Heart left ventricle (tissue), 16 donors: ENCODE results near the gene ARHGEF17. TPM values are rescaled to one million over a fixed set of nuclear protein-coding genes. Genes with fewer than 3 reads are reported as not detected.
A peak's percentile ranks its signal among the peaks of the same experiment; 100 is the strongest.

Experiments
- ATAC-seq, 4 donors: fragments of 200-7000 bp; cut with Tn5 transposase; one replicate each; pipeline ENCODE4 v1.9.1; 2020 to 2022; ENCODE audit warnings: moderate library complexity in 4 of 4, mild to moderate bottlenecking in 3 of 4, moderate number of reproducible peaks in 1 of 4
- DNase-seq, 5 donors: peaks; one replicate each; pipeline ENCODE4 v3.0.0-alpha.2; 2020
- H3K27ac ChIP-seq, 12 donors: fragments of 200-600 bp; sonication (generic) in 4 of 12; one replicate each; pipeline versions ENCODE4 v1.5.0 to v1.8.0; 2016 to 2022; ENCODE audit warnings: mild to moderate bottlenecking in 2 of 12
- H3K27me3 ChIP-seq, 9 donors: fragments of 200-600 bp; sonication (generic) in 2 of 9; one replicate each; pipeline versions ENCODE4 v1.5.1 to v1.8.0; 2016 to 2022; ENCODE audit warnings: mild to moderate bottlenecking in 3 of 9
- H3K36me3 ChIP-seq, 9 donors: fragments of 200-600 bp; sonication (generic) in 2 of 9; one replicate each; pipeline versions ENCODE4 v1.5.0 to v1.8.0; 2018 to 2022; ENCODE audit warnings: mild to moderate bottlenecking in 2 of 9
- H3K4me1 ChIP-seq, 12 donors: fragments of 200-600 bp; sonication (generic) in 4 of 12; one replicate each; pipeline versions ENCODE4 v1.5.0 to v1.8.0; 2016 to 2022; ENCODE audit warnings: mild to moderate bottlenecking in 3 of 12
- H3K4me3 ChIP-seq, 12 donors: fragments of 200-600 bp; sonication (generic) in 4 of 12; one replicate each; pipeline versions ENCODE4 v1.5.0 to v1.8.0; 2017 to 2022; ENCODE audit warnings: mild to moderate bottlenecking in 9 of 12, moderate library complexity in 4 of 12
- H3K9me3 ChIP-seq, 12 donors: fragments of 200-600 bp; sonication (generic) in 4 of 12; one replicate each; pipeline versions ENCODE4 v1.5.0 to v1.8.0; 2016 to 2022; ENCODE audit warnings: mild to moderate bottlenecking in 1 of 12
- POLR2A ChIP-seq, 2 donors: fragments of 450-650 bp; IDR thresholded peaks; one replicate each; pipeline ENCODE4 v1.6.1; 2017; ENCODE audit warnings: antibody characterized with exemption in 2 of 2, mild to moderate bottlenecking in 2 of 2, moderate library complexity in 2 of 2
- WGBS, 4 donors: extraction: QIAGEN DNeasy Blood & Tissue Kit in 2 of 4; methylation state at CpG; one replicate each; pipeline versions ENCODE4 v1.1.5 to v1.1.7; 2013 to 2018; 5-methylcytosine and 5-hydroxymethylcytosine counted together
- intact Hi-C, 10 donors: fragments of 100-400 bp; cut with DNase I; formaldehyde crosslinking; loops; one replicate each; pipeline versions ENCODE4 v1.11.1 to v1.14.2; 2022
- polyA plus RNA-seq, 2 donors: library from polyadenylated mRNA; stranded (reverse); fragments of 200-250 nt; gene quantifications; one replicate each; pipeline ENCODE4 v1.2.3, GENCODE V29; 2013
- total RNA-seq, 9 donors: library from RNA; depleted of rRNA in 2 of 9; stranded (reverse); fragments of >200 nt in 2 of 9; fragmentation: NEBNext Ultra II Directional in 3 of 9; extraction: Animal tissue kit (Norgen Biotek cat#: 25700) in 3 of 9; gene quantifications; one replicate each; pipeline versions ENCODE4 v1.1.0 to v1.2.4, GENCODE V29; 2016 to 2023
- TF ChIP-seq, protein P1 (sequence below), 12 donors: fragments of 200-600 bp; sonication (generic) in 4 of 12; IDR thresholded peaks; one replicate each; pipeline versions ENCODE4 v1.5.0 to v1.8.0; 2018 to 2022; ENCODE audit warnings: antibody characterized with exemption in 12 of 12, mild to moderate bottlenecking in 5 of 12
- donor health status: ischemic (EF 13 %, LVEDD 7.1; RV severe dilation, severe dysfunction).
- donor health status: healthy with polysubstance abuse.
- donor health status: DM: no; HTN: yes; CAD: no.
- donor health status: DM: no; HTN: no; CAD: no.
- donor health status: ischemic (EF 25% LVEDD 6.9; RV normal size, moderate dysfunction).
- donor health status: ischemic (EF 25% LVEDD 5.7; RV mildly dilated, moderate dysfunction).
- donor health status: healthy.
- donor health status: DM: yes; HTN: yes; CAD: no.
- donor health status: ischemic (EF 35%, LVEDD 5.7; RV mildly dilated, moderate dysfunction).
- donor health status: nonischemic (EF 11% LVEDD 7.7; RV severe dilation, severe dysfunction).
- donor health status: DM: yes; HTN: yes; CAD: no.
- donor health status: PGD.
- donor health status: ischemic (EF 29% LVEDD 5.4; RV normal size, mild dysfunction).
- donor health status: nonischemic (EF 23%, LVEDD 6.1; RV moderate dilation, normal function).

The ARHGEF17 gene
- total and polyA plus RNA-seq, 11 donors, result 27.5 to 83.9 (median 56.5) TPM

DNA sequence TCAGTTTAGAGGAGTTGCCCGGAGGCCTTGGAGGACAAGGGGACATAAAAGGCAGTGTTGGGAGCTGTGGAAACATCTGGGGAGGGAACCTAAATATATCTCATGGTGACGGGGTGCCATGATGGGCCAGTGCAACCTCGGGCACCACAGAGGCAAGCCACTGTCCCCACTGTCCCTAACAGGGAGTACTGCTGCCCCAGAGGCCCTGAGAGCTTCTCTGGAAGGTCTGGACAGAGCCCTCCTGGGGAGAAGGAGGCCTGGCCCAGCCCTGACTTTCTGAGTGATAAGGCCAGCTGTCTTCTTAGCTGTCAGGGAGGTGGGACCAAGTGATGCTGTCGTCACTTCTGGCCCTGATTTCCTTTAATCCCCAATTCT lies 41.4 kb upstream of the ARHGEF17 start:
- intact Hi-C loops, result no loop called here
- WGBS, 4 donors, result 54 to 67% (median 56%) methylated on average over 3 to 4 of the region's 4 CpGs
- peak in 2 of 5 donors; percentile 12 to 27 for DNase-seq
- H3K4me3 ChIP-seq, result no peak overlapping the region
- H3K9me3 ChIP-seq, result no peaks in the 10 kb centered on the region
- H3K27me3 ChIP-seq, result peaks cover 0 to 20% (median 0%) of the 10 kb centered on the region in 9 donors
- H3K36me3 ChIP-seq, result no peaks in the 10 kb centered on the region
- peak overlapping the region in 3 of 12 donors; percentile 13 to 57 (median 36) for H3K27ac ChIP-seq
- TF ChIP-seq, protein P1, sequence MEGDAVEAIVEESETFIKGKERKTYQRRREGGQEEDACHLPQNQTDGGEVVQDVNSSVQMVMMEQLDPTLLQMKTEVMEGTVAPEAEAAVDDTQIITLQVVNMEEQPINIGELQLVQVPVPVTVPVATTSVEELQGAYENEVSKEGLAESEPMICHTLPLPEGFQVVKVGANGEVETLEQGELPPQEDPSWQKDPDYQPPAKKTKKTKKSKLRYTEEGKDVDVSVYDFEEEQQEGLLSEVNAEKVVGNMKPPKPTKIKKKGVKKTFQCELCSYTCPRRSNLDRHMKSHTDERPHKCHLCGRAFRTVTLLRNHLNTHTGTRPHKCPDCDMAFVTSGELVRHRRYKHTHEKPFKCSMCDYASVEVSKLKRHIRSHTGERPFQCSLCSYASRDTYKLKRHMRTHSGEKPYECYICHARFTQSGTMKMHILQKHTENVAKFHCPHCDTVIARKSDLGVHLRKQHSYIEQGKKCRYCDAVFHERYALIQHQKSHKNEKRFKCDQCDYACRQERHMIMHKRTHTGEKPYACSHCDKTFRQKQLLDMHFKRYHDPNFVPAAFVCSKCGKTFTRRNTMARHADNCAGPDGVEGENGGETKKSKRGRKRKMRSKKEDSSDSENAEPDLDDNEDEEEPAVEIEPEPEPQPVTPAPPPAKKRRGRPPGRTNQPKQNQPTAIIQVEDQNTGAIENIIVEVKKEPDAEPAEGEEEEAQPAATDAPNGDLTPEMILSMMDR (IDR thresholded peaks at IDR 0.05), result no peak
- TF ChIP-seq POLR2A (IDR thresholded peaks at IDR 0.05), result no peak
- H3K4me1 ChIP-seq, result peaks cover 2 to 55% (median 30%) of the 10 kb centered on the region in 12 donors
- ATAC-seq, result peak in 2 of 4 donors; percentile 13 to 23

DNA sequence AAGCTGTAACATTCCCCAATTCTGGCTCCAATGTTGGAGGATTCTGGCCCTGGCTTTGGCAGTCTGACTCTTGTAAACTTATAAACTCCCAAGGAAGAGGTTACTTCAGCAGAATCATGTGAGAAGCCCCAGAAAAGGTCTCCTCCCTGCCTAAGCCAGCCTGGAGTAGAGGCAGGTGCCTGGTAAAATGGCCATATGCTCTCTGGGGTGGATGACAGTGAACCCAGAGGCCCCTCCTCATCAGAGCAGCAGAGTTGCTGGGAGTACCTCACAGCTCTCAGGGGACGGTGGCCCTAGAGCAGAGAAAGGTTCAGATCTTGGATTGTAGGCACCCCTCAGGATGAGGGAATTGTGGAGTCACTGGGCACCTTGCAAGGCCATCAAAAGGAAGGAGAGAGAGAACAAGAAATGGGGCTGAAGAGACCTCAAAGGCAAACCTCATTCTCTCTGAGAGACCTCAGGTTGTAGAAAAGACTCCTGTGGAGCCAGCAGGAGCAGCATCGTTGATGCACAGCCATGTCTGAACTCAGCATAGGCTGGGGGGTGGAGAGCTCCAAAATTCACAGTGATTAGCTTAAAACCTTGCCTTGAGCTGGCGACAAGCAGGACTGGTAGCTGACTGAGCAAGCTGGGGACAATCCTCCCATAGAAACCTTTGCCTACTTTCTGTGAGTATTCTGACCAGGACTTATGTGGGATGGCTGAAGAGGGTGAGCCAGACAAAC lies 40.8 kb upstream of the ARHGEF17 start:
- Histone ChIP-seq H3K27ac (no peak overlapping the region), H3K9me3 (no peaks in the 10 kb centered on the region), H3K4me3 (no peak overlapping the region), H3K36me3 (no peaks in the 10 kb centered on the region), H3K4me1 (peaks cover 2 to 60% (median 30%) of the 10 kb centered on the region in 12 donors), H3K27me3 (peaks cover 0 to 20% (median 0%) of the 10 kb centered on the region in 9 donors)
- WGBS, 4 donors, result 84 to 90% (median 88%) methylated on average over 3 of the region's 3 CpGs
- TF ChIP-seq, protein P1 (IDR thresholded peaks at IDR 0.05), result no peak
- no peak for TF ChIP-seq POLR2A (IDR thresholded peaks at IDR 0.05)
- DNase-seq (peak in 1 of 5 donors; percentile 7), ATAC-seq (no peak)
- intact Hi-C loops, result no loop called here

DNA sequence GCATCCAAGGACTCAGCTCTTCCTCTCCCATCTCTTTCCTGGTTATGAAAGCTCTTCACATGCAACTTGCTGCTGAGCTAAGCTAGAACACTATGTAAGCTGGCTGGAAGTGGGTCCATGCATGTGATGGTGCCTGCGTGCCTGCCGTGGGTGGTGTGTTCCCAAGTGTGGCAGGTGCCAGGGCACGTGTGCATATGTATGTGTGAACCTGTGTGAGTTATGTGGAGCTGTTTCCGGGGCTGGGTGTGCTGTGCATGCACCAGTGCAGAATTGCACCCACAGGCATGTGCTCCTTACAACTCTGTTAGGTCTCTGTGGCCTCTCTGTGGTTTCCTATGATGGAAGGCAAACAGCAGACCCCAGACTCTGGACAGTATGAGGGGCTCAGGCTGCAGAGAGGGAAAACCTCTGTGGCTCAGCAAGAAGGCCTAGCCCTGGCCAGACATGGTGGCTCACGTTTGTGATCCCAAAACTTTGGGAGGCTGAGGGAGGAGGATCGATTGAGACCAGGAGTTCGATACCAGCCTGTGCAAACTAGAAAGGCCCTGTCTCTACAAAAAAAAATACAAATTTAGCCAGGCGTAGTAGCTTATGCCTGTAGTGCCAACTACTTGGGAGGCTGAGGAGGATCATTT lies 40.1 kb upstream of the ARHGEF17 start:
- Histone ChIP-seq H3K4me3 (no peak overlapping the region), H3K4me1 (peaks cover 2 to 65% (median 31%) of the 10 kb centered on the region in 12 donors), H3K9me3 (no peaks in the 10 kb centered on the region), H3K27me3 (peaks cover 0 to 20% (median 0%) of the 10 kb centered on the region in 9 donors), H3K27ac (no peak overlapping the region), H3K36me3 (no peaks in the 10 kb centered on the region)
- intact Hi-C loops, result no loop called here
- TF ChIP-seq, protein P1 (IDR thresholded peaks at IDR 0.05), result no peak
- TF ChIP-seq POLR2A (IDR thresholded peaks at IDR 0.05), result no peak
- DNase-seq (peak in 1 of 5 donors; percentile 12), ATAC-seq (no peak)
- 91 to 96% (median 93%) methylated on average over 8 of the region's 8 CpGs for WGBS, 4 donors

DNA sequence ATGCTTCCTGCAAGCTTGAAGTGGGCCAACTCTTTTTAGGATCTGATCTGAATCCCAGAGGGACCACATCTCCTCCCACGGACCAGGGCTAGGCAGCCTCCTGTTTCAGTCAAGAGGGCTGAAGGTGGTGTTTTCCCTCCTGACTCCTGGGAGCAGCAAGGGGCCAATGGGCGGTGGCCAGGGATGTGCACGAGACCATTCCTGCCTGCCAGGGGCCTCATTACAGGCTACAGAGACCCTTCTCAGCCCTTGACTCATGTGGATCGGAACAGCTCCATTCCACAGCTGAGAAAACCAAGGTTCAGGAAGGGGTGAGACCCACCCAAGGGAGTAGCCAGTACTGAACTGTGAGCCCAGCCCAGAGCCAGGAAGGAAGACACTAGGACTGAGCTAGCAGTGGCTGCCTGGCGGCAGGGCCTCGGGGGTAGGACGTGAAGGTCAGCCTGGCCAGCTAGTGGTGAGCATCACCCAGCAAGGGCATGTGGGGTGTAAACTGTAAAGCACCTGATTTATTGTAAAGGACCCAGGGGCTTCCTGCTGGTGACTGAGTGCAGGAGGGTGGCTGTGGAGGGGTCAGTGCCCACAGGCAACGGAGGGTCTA lies 39.3 kb upstream of the ARHGEF17 start:
- DNase-seq (peak in 1 of 5 donors; percentile 12), ATAC-seq (no peak)
- H3K36me3 ChIP-seq, result no peaks in the 10 kb centered on the region
- intact Hi-C loops, result no loop called here
- peaks cover 2 to 72% (median 38%) of the 10 kb centered on the region in 12 donors for H3K4me1 ChIP-seq
- no peak overlapping the region for H3K4me3 ChIP-seq
- H3K27me3 ChIP-seq, result peaks cover 0 to 17% (median 0%) of the 10 kb centered on the region in 9 donors
- TF ChIP-seq, protein P1 (IDR thresholded peaks at IDR 0.05), result no peak
- no peak for TF ChIP-seq POLR2A (IDR thresholded peaks at IDR 0.05)
- no peak overlapping the region for H3K27ac ChIP-seq
- H3K9me3 ChIP-seq, result no peaks in the 10 kb centered on the region
- WGBS, 4 donors, result 81 to 86% (median 83%) methylated on average over 6 to 8 of the region's 8 CpGs
